Right atrium auricular region (tissue), 2 donors: ENCODE results near the gene SMIM33. TPM values are rescaled to one million over a fixed set of nuclear protein-coding genes. Genes with fewer than 3 reads are reported as not detected.

Experiments
- DNase-seq: peaks from one replicate; pipeline ENCODE4 v3.0.0-alpha.2; 2019; ENCODE audit warnings: low spot score
- H3K27ac ChIP-seq, 2 donors: fragments of 200-600 bp; sonication (generic); 1 replicate in 1 of 2; 2 replicates in 1 of 2; pipeline ENCODE4 v1.5.1; 2016 to 2019
- H3K27me3 ChIP-seq, 2 donors: fragments of 200-600 bp; sonication (generic); one replicate each; pipeline versions ENCODE4 v1.5.1 to v1.6.0; 2017 to 2019
- H3K36me3 ChIP-seq: fragments of 200-600 bp; sonication (generic); one replicate; pipeline ENCODE4 v1.5.1; 2016
- H3K4me1 ChIP-seq, 2 donors: fragments of 200-600 bp; sonication (generic); one replicate each; pipeline versions ENCODE4 v1.5.1 to v1.6.0; 2017 to 2019
- H3K4me3 ChIP-seq, 2 donors: fragments of 200-600 bp; sonication (generic); 1 replicate in 1 of 2; 2 replicates in 1 of 2; pipeline ENCODE4 v1.5.1; 2017 to 2019; ENCODE audit warnings: mild to moderate bottlenecking in 1 of 2, moderate library complexity in 1 of 2
- H3K9me3 ChIP-seq, 2 donors: fragments of 200-600 bp; sonication (generic); one replicate each; pipeline ENCODE4 v1.5.1; 2019
- CTCF ChIP-seq, 2 donors: fragments of 200-600 bp; sonication (generic); IDR thresholded peaks; one replicate each; pipeline ENCODE4 v1.5.1; 2019; ENCODE audit warnings: antibody characterized with exemption in 2 of 2
- total RNA-seq, 2 donors: library from RNA; depleted of rRNA; stranded (reverse); fragments of >200 nt; gene quantifications; one replicate each; pipeline ENCODE4 v1.1.0, GENCODE V29; 2016

Gene SMIM33
- total RNA-seq, 2 donors from 2014 or later: not detected

GRCh38 chr5:139454568-139455290, 16.1 kb upstream of the SMIM33 start:
- H3K9me3 ChIP-seq: no peaks in the 10 kb centered on the region

GRCh38 chr5:139456776-139457175, 14.0 kb upstream of the SMIM33 start:
- H3K4me1 ChIP-seq: no peaks in the 10 kb centered on the region
- H3K36me3 ChIP-seq: peaks cover 4% of the 10 kb centered on the region
- no peak for TF ChIP-seq CTCF (IDR thresholded peaks at IDR 0.05)
- H3K27ac ChIP-seq: no peak overlapping the region
- no peaks in the 10 kb centered on the region for H3K27me3 ChIP-seq
- no peaks in the 10 kb centered on the region for H3K9me3 ChIP-seq
- H3K4me3 ChIP-seq: no peak overlapping the region
- DNase-seq: no peak

More at GRCh38 chr5:139454568-139455290, 16.1 kb upstream of the SMIM33 start:
- no peak overlapping the region for H3K4me3 ChIP-seq
- H3K27ac ChIP-seq: no peak overlapping the region
- no peak for DNase-seq
- no peaks in the 10 kb centered on the region for H3K27me3 ChIP-seq
- H3K36me3 ChIP-seq: peaks cover 6% of the 10 kb centered on the region
- no peak for TF ChIP-seq CTCF (IDR thresholded peaks at IDR 0.05)
- H3K4me1 ChIP-seq: no peaks in the 10 kb centered on the region

GRCh38 chr5:139457241-139457640, 13.6 kb upstream of the SMIM33 start:
- Histone ChIP-seq H3K4me3 (no peak overlapping the region), H3K27ac (no peak overlapping the region), H3K36me3 (no peaks in the 10 kb centered on the region), H3K27me3 (no peaks in the 10 kb centered on the region), H3K9me3 (no peaks in the 10 kb centered on the region), H3K4me1 (no peaks in the 10 kb centered on the region)
- no peak for TF ChIP-seq CTCF (IDR thresholded peaks at IDR 0.05)
- no peak for DNase-seq

GRCh38 chr5:139457653-139458306, 13.0 kb upstream of the SMIM33 start:
- Histone ChIP-seq H3K4me1 (no peaks in the 10 kb centered on the region), H3K27me3 (no peaks in the 10 kb centered on the region), H3K4me3 (no peak overlapping the region), H3K9me3 (no peaks in the 10 kb centered on the region), H3K27ac (no peak overlapping the region), H3K36me3 (no peaks in the 10 kb centered on the region)
- DNase-seq: no peak
- no peak for TF ChIP-seq CTCF (IDR thresholded peaks at IDR 0.05)

GRCh38 chr5:139458580-139459407, 12.0 kb upstream of the SMIM33 start:
- Histone ChIP-seq H3K27me3 (no peaks in the 10 kb centered on the region), H3K27ac (peak overlapping the region; percentile 50 to 66), H3K4me3 (no peak overlapping the region), H3K4me1 (no peaks in the 10 kb centered on the region), H3K36me3 (no peaks in the 10 kb centered on the region), H3K9me3 (no peaks in the 10 kb centered on the region)
- DNase-seq: no peak
- TF ChIP-seq CTCF (IDR thresholded peaks at IDR 0.05): no peak
